Measurements from ENCODE around the gene SETBP1. TPM values are rescaled to one million over a fixed set of nuclear protein-coding genes. Genes with fewer than 3 reads are reported as not detected.

Gene SETBP1
- total RNA-seq, 4 donors from 2014 or later = 16.2 to 33.6 (median 24.4) TPM

GRCh38 chr18:44957461-44957860 is 276.8 kb downstream of the SETBP1 start:
- no peak overlapping the region for H3K27ac ChIP-seq
- in situ Hi-C loops (cut with MboI; ENCODE audit: low pct_ligation_motif_present in 1 of 4, low pct_unique_long_range_greater_than_20kb in 1 of 4, low sequenced_read_pairs in 3 of 4) = no loop called here
- H3K27me3 ChIP-seq = no peaks in the 10 kb centered on the region
- no peak for TF ChIP-seq EP300 (IDR thresholded peaks at IDR 0.05; ENCODE audit: low read depth)
- no peak for TF ChIP-seq POLR2A (IDR thresholded peaks at IDR 0.05)
- intact Hi-C loops (cut with DNase I; ENCODE audit: low total_unique reads) = no loop called here
- 84 to 94% methylated on average over 2 of the region's 2 CpGs for WGBS, 2 donors (ENCODE audit: low coverage in 1 of 2)
- no peak overlapping the region for H3K4me3 ChIP-seq
- no peaks in the 10 kb centered on the region for H3K36me3 ChIP-seq
- H3K9me3 ChIP-seq = no peaks in the 10 kb centered on the region
- DNase-seq = no peak
- peaks cover 0 to 8% (median 3%) of the 10 kb centered on the region in 4 donors for H3K4me1 ChIP-seq

- H3K4me1 ChIP-seq = peaks cover 0 to 8% (median 3%) of the 10 kb centered on the region in 4 donors
- H3K27ac ChIP-seq = no peak overlapping the region
- H3K9me3 ChIP-seq = no peaks in the 10 kb centered on the region
- WGBS, 2 donors (ENCODE audit: low coverage in 1 of 2) = 100% methylated on average over 1 of the region's 1 CpG
- DNase-seq = no peak
- H3K27me3 ChIP-seq = no peaks in the 10 kb centered on the region
- in situ Hi-C loops (cut with MboI; ENCODE audit: low pct_ligation_motif_present in 1 of 4, low pct_unique_long_range_greater_than_20kb in 1 of 4, low sequenced_read_pairs in 3 of 4) = no loop called here
- intact Hi-C loops (cut with DNase I; ENCODE audit: low total_unique reads) = no loop called here
- TF ChIP-seq CTCF (IDR thresholded peaks at IDR 0.05) (no peak), EP300 (IDR thresholded peaks at IDR 0.05; ENCODE audit: low read depth) (no peak)
- H3K4me3 ChIP-seq = no peak overlapping the region
- H3K36me3 ChIP-seq = no peaks in the 10 kb centered on the region
Measured at GRCh38 chr18:44958040-44958439, 277.4 kb downstream of the SETBP1 start.

GRCh38 chr18:44958455-44958854 is 277.8 kb downstream of the SETBP1 start:
- no peaks in the 10 kb centered on the region for H3K36me3 ChIP-seq
- in situ Hi-C loops (cut with MboI; ENCODE audit: low pct_ligation_motif_present in 1 of 4, low pct_unique_long_range_greater_than_20kb in 1 of 4, low sequenced_read_pairs in 3 of 4) (no loop called here), intact Hi-C loops (cut with DNase I; ENCODE audit: low total_unique reads) (no loop called here)
- no peak for DNase-seq
- no peak overlapping the region for H3K4me3 ChIP-seq
- no peaks in the 10 kb centered on the region for H3K9me3 ChIP-seq
- no peaks in the 10 kb centered on the region for H3K27me3 ChIP-seq
- H3K4me1 ChIP-seq = peaks cover 0 to 8% (median 3%) of the 10 kb centered on the region in 4 donors
- TF ChIP-seq CTCF (IDR thresholded peaks at IDR 0.05) = no peak
- no peak for TF ChIP-seq EP300 (IDR thresholded peaks at IDR 0.05; ENCODE audit: low read depth)
- no peak for TF ChIP-seq POLR2AphosphoS5 (IDR thresholded peaks at IDR 0.05)
- no peak for TF ChIP-seq POLR2A (IDR thresholded peaks at IDR 0.05)
- no peak overlapping the region for H3K27ac ChIP-seq

GRCh38 chr18:44959013-44959412 is 278.3 kb downstream of the SETBP1 start:
- H3K4me1 ChIP-seq = peaks cover 0 to 8% (median 3%) of the 10 kb centered on the region in 4 donors
- no peak for DNase-seq
- TF ChIP-seq POLR2A (IDR thresholded peaks at IDR 0.05) (no peak), POLR2AphosphoS5 (IDR thresholded peaks at IDR 0.05) (no peak), CTCF (IDR thresholded peaks at IDR 0.05) (no peak), EP300 (IDR thresholded peaks at IDR 0.05; ENCODE audit: low read depth) (no peak)
- in situ Hi-C loops (cut with MboI; ENCODE audit: low pct_ligation_motif_present in 1 of 4, low pct_unique_long_range_greater_than_20kb in 1 of 4, low sequenced_read_pairs in 3 of 4) (no loop called here), intact Hi-C loops (cut with DNase I; ENCODE audit: low total_unique reads) (no loop called here)
- H3K9me3 ChIP-seq = no peaks in the 10 kb centered on the region
- no peaks in the 10 kb centered on the region for H3K27me3 ChIP-seq
- H3K27ac ChIP-seq = no peak overlapping the region
- 92 to 93% methylated on average over 2 of the region's 2 CpGs for WGBS, 2 donors (ENCODE audit: low coverage in 1 of 2)
- H3K36me3 ChIP-seq = no peaks in the 10 kb centered on the region
- no peak overlapping the region for H3K4me3 ChIP-seq

GRCh38 chr18:44960580-44960979 is 279.9 kb downstream of the SETBP1 start:
- intact Hi-C loops (cut with DNase I; ENCODE audit: low total_unique reads) (no loop called here), in situ Hi-C loops (cut with MboI; ENCODE audit: low pct_ligation_motif_present in 1 of 4, low pct_unique_long_range_greater_than_20kb in 1 of 4, low sequenced_read_pairs in 3 of 4) (no loop called here)
- no peaks in the 10 kb centered on the region for H3K9me3 ChIP-seq

More at GRCh38 chr18:44960580-44960979, 279.9 kb downstream of the SETBP1 start:
- Histone ChIP-seq H3K4me3 (no peak overlapping the region), H3K36me3 (no peaks in the 10 kb centered on the region), H3K27me3 (no peaks in the 10 kb centered on the region), H3K4me1 (peaks cover 0 to 8% (median 3%) of the 10 kb centered on the region in 4 donors), H3K27ac (no peak overlapping the region)
- 53 to 54% methylated on average over 2 of the region's 2 CpGs for WGBS, 2 donors (ENCODE audit: low coverage in 1 of 2)
- DNase-seq = no peak
- no peak for TF ChIP-seq CTCF (IDR thresholded peaks at IDR 0.05)
- TF ChIP-seq POLR2AphosphoS5 (IDR thresholded peaks at IDR 0.05) = no peak
- TF ChIP-seq EP300 (IDR thresholded peaks at IDR 0.05; ENCODE audit: low read depth) = no peak
- no peak for TF ChIP-seq POLR2A (IDR thresholded peaks at IDR 0.05)
